GM21576 (cell line): ENCODE measurements around the gene FAM20C.
"Not testable (repeated sequence)": the region's sequence is repeated elsewhere in the genome, so short reads cannot be mapped to it uniquely, and the experiment has no call there.

Source experiments
- ATAC-seq: cut with Tn5 transposase; IDR thresholded peaks from one replicate; pipeline ENCODE4 v1.9.1; 2021; ENCODE audit warnings: mild to moderate bottlenecking, moderate library complexity; ENCODE audit not compliant: unreplicated experiment

FAM20C gene

DNA sequence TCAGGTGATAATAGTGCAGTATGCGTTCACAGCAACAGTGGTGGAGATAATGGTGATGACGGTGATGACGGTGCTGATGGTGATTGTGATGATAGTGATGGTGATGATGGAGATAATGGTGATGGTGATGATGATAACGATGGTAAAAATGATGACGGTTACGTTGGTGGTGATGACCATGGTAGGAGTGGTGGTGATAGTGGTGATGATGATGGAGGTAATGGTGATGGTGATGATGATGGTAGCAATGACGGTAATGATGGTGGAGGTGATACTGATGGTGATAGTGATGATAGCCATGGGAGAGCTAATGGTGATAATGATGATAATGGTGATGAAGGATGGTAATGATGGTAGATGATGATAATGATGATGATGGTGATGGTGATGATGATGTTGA, 45.0 kb downstream of the FAM20C start:
- no peak for ATAC-seq

DNA sequence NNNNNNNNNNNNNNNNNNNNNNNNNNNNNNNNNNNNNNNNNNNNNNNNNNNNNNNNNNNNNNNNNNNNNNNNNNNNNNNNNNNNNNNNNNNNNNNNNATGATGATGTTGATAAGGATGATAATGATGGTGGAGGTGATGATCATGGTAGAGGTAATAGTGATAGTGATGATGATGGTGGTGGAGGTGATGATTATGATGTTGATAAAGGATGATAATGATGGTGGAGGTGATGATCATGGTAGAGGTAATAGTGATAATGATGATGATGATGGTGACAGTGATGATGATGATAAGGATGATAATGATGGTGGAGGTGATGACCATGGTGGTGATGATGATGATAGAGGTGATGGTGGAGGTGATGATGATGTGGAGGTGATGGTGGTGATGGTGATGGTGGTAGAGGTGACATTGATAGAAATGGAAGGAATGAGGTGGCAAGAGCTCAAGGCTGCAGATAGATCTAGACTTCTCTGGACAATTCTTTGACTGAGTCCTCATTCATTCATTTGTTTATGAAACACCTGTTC, 47.8 kb downstream of the FAM20C start:
- ATAC-seq: no peak

DNA sequence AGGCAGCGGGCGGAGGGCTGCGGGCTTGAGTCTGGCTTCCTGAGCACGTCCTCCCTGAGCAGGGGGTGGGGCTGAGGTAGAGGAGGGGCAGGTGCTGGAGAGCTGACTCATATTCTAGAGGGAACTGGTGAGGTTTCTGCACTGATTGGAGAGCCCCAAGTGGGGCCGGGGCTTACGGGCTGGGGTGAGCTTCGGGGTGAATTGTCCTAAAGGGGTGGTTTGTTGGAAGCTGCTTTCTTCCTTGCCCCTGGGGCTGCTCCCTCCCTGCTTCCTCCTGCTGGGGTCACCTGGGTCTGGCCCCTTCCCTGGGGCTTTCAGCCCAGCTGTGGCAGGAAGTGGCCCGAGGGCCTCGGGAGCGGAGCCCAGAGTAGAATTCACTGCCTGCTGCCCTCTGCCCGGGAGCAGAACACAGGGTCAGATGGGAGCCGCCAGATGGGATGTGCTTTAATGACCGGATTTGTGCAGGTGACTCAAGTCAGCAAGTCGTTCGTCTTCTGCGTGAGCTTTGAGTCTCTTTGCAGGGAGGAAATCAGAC, 48.6 kb downstream of the FAM20C start:
- ATAC-seq: no peak

DNA sequence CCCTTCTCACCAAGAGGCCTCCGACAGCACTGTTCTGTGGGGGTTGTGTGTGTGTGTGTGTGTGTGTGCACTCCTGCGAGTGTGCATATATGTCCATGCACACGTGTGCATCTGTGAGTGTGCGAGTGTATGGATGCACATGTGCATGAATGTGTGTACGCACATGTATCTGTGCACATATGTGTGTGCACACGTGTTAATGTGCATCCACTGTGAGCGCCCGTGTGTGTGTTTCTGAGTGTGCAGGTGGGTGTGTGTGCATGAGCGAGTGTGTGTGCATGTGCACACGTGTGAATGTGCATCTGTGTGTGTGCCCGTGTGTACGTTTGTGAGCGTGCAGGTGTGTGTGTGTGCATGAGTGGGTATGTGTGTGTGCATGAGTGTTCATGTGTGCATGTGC, 49.1 kb downstream of the FAM20C start:
- ATAC-seq: no peak

DNA sequence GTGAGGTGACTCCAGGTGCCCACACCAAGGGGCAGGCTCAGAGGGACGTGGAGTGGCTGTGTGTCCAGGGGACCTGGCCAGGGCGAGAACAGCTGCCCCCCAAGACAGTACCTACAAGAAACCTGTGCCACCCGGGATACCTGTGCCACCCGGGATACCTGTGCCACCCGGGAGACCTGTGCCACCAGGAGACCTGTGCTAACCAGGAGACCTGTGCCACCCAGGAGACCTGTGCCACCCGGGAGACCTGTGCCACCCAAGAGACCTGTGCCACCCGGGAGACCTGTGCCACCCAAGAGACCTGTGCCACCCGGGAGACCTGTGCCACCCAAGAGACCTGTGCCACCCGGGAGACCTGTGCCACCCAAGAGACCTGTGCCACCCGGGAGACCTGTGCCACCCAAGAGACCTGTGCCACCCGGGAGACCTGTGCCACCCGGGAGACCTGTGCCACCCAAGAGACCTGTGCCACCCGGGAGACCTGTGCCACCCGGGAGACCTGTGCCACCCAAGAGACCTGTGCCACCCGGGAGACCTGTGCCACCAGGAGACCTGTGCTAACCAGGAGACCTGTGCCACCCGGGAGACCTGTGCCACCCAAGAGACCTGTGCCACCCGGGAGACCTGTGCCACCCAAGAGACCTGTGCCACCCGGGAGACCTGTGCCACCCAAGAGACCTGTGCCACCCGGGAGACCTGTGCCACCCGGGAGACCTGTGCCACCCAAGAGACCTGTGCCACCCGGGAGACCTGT, 50.6 kb downstream of the FAM20C start:
- ATAC-seq: not testable (repeated sequence)

DNA sequence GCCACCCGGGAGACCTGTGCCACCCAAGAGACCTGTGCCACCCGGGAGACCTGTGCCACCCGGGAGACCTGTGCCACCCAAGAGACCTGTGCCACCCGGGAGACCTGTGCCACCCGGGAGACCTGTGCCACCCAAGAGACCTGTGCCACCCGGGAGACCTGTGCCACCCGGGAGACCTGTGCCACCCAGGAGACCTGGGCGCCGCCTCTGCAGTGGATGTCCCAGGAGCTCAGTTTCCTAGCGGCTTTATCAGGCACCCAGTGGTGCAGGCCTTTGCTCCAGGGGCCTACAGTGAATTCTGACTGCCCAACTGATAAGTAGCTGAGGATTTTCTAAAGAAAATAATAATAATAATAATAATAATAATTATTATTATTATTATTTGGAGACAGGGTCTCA, 51.2 kb downstream of the FAM20C start:
- ATAC-seq: not testable (repeated sequence)

DNA sequence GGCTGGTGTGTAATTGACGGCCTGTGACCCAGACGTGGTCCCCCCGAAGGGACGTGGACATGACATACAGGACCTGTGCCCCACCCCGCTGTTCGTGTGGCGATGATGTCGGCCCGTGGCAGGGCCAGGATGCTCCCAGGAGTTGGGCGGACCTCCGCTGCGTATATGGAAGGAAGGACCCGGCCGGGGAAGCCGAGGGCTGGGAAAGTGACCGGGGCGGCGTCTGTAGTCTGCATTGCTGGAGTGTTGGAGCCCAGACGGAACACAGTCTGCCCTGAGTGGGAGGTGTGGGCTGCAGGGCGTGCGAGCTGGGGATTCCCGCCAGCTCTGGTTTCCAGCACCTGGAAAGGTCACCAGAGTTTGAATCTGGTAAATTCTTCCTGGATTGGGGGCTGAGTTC, 52.6 kb downstream of the FAM20C start:
- no peak for ATAC-seq

DNA sequence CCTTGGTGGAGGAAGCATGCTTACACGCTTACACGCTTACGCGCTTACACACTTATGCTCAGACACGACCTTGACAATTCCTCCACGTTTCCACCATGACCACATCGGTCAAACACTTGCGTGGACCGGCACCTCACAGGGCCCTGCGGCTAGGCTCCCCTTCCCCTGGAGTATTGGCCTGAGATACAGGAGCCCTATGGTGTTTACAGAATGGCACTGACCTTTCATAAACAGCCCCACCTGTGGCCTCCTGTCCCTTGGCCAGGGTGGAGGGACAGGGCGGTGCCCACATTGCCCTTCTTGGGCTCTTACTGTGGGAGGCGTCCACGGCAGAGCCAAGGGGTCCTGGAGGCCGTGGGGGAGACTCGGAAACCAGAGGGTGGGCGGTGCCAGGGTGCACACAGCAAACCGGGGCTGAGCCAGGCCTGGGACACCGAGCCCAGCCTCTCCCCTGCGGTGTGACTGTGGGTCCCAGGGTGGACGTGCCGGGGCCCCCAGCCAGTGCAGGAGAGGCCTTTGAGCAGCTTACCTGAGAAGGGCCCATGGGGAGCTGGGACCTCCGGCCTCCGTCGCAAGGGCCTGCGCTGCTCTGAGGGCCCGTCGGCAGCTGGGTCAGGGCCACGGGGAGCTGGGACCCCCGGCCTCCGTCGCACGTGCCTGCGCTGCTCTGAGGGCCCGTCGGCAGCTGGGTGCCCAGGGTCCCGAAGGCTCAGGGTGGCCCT, 53.4 kb downstream of the FAM20C start:
- ATAC-seq: no peak

DNA sequence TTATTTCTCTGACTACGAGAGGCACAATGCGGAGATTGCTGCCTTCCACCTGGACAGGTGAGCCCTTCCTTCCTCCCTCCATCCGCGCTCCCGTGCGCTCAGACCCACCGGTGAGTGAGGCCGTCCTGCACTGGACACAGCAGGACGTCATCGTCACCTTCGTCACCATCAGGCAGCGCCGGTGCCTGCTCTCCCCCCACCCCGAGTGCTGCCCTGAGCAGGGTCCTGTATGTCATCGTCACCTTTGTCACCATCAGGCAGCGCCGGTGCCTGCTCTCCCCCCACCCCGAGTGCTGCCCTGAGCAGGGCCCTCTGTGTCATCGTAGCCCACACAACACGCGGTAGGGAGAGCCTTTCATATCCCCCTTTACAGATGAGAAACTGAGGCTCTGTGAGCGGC, 54.1 kb downstream of the FAM20C start:
- no peak for ATAC-seq

DNA sequence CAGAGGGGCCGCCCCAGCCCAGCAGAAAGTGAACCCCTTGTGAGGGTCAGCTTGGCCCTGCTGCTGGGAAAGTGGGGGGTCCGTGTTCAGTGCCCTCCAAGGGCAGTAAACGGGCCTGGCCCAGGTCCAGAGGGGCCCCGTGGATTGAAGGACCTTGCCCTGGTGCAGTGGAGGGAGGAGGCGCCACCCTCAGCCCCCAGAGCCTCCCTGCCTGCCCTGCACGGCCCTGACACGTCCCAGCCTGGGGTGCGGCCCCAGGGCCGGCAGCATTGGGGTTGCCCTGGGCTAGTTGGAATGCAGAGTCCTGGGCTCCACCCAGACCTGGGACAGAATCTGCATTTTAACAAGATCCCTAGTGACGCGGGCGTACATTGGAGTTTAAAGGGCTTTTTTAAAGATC, 54.8 kb downstream of the FAM20C start:
- ATAC-seq: no peak

DNA sequence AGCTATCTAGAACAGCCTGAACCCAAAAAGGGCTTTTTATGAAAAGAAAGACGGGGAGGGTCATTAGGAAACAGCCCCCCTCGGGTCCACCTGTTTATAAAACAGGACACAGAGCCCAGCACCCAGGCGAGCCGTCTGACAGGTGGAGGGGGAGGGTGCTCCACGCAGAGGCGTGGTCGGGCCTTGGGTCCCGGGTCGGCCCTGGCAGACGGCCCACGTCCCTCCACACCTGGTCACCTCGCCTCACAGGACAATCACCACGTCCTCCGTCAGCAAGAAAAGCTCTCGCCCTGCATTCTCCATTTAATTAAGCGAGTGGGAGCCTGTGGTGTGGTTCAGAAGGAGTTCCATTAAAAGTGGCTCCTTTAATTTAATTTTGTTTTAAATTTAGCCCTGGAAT, 55.3 kb downstream of the FAM20C start:
- no peak for ATAC-seq

DNA sequence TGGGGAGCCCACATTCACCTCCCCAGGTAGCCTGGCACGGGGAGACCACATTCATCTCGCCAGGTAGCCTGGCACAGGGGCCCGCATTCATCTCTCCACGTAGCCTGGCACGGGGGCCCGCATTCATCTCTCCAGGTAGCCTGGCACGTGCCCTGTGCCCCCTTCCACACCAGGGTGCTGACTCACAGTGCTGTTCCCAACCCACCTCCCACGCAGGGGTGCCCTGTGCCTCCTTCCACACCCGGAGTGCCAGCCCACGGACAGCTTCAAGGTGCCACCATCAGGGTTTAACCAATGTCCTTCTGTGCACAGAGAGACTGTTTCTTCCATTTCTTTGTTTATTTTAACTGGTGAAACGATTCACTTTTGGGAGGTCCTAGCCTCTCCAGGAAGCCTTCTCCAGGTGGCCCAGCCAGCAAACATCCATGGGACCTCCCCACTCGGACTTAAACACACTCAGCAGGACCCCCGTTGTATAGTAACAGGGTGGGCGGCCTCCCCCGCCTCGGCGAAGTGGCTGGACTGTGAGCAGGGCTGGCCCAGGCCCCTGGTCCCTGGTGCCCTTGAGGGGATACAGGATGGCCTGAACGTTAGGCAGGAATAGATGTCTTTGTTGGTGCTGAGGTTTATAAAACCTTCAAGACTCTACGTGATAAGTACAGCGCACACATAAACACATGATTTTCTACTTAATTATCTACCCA, 56.5 kb downstream of the FAM20C start:
- ATAC-seq: no peak

DNA sequence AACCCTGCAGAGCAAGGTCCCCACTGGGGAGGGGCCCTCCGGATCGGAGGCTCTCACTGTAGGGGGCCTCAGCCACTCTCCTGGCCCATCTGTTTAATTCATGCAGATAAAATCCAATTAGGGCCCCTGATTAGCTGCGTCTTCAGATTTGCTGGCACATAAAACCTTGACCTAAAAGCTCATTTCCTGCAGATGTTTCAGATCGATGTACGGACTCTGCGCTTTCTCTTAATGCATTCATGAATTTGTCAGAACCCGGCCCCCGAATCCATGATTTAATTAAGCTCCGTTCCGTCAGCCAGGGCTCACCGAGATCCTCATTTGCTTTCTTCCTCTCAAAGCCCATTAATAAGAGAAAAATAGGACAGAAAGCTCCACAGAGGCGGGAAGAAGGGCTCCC, 57.6 kb downstream of the FAM20C start:
- ATAC-seq: no peak

DNA sequence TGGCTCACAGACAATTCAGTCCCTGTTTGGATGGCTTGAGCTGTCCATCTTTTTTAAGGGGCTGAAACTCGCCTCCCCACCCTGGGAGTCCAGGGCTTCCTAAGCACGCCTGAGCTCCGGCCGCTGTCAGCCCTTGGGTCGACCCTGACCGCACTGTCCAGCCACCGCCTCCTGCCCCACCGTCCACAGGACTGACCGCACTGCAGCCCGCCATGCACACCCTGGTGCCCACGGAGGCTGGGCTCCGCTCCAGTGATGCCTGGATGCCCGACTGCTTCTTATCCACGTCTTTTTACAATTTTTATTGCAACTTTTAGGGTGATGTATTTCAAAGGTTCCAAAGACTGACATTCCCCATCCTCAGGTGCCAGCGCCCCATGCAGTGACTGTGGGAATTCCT, 58.2 kb downstream of the FAM20C start:
- ATAC-seq: no peak

DNA sequence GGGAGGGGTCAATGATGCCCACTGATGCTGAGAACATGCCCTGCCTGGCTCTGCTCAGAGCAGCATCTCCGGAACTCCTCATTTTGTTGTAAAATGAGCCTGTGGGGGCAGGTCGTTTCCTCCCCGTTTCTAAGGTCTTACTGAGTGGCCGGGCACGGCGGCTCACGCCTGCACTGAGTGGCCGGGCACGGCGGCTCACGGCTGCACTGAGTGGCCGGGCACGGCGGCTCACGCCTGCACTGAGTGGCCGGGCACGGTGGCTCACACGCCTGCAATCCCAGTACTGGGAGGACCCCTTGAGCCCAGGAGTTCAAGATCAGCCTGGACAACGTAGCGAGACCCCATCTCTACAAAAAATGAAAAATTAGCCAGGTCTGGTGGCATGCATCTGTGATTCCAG, 58.6 kb downstream of the FAM20C start:
- ATAC-seq: no peak

DNA sequence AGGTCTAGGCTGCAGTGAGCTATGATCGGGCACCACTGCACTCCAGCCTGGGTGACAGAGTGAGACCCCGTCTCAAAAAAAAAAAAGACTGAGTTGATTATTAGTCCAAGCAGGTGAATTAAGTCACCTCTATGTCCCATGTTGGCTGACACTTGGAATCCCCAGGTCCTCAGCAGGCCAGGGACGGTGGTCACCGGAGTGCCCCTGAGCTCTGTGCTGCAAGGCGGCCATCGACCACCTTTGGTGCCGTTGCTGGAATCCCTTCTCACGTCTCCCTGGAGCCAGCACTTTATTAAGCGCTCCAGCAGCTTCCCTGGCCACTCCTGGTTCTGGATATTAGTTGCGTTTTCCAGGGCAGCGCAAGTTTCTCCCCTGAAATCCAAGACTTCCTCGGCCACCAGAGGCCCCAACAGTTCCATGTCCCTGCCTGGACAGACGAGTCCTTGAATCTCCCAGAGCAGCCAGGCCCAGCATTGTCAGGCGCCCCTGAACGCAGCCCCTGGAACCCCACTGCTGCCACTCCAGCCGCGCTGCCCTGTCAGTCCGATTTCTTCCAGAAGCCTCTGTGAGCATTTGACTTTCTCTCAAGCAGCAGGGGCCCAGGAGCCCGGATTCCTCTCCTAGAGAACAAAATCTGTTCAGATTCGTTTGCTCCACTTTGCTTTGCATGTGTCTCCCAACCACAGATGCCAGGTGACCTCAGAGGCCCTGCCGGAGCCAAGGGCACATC, 59.2 kb downstream of the FAM20C start:
- no peak for ATAC-seq

DNA sequence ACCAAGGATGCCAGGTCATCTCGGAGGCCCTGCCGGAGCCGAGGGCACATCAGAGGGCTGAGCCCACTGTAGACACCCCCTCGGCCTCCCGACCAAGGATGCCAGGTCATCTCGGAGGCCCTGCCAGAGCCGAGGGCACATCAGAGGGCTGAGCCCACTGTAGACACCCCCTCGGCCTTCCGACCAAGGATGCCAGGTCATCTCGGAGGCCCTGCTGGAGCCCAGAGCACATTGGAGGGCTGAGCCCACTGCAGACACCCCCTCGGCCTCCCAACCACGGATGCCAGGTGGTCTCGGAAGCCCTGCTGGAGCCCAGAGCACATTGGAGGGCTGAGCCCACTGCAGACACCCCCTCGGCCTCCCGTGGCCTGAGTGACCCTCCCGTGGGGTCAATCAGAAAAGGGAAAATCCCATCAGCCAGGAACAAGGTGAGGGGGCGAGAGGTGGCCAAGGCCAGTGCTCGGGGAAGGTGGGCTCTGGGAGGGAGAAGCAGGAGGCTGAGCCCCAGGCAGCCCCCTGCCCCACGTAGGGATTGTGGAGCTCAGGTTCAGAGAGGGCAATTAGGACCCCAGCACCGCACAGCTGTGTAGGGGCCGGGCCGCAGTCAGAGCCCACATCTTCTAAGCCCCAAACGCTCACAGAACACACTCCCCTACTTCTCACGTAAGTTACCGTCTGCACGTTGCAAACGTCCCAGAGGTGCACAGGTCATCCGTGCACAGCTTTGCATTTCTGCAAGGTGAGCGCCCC, 60.0 kb downstream of the FAM20C start:
- ATAC-seq: no peak

DNA sequence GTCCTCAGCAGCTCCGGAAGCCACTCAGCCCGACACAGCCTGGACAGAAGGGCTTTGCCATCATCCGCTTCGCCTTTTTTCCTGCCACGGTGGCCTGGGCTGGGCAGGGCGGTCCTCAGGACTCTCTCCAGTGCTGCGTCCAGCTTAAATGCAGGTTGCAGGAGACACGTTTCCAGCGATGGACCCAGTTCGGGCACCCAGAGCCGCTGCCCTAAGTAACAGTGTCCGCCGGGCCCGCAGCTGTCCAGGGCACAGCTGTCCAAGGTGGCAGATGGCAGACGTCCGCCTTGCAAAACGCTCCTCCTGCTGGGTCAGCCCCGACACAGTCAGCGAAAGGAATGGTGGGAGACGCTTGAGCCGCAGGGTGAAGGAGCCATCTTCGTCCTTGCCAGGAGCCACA, 60.6 kb downstream of the FAM20C start:
- ATAC-seq: no peak

DNA sequence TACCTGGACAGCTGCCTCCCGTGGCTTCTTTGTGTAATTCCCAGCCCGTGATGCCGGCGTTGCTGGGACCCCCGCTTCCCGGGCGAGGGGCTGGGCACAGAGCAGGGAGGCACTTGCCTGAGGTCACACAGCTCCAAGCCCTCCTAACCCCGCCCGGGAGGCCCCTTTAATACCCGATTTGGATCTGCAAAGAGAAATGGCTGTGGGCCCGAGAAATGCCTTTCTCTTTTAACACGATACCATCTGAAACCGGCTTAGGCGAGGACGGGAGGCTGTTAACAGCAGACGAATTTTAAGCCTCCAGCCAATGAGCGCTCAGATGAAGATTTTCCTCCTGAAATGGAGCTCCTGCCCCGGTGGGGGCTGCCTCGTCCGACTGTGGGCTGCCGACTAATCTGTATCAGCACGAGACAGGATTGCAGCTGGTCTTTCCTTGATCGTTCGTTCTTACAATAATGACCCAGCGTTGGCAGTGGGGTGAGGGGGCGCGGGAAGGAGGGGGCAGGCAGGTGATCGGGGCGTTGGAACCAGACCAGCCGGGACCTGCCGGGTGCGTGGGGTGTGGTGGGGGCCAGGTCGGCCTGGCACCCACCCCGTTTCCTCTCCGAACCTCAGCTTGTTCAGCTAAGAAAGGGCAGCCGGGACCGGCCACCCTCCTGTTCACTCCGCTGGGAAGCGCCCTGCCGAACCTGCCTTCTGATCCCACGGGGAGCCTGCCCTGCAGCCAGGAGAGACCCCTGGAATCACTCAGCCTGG, 61.4 kb downstream of the FAM20C start:
- ATAC-seq: no peak
